Myocyte (in vitro differentiated cells): Measurements from ENCODE around the gene GFAP. TPM values are rescaled to one million over a fixed set of nuclear protein-coding genes. Genes with fewer than 3 reads are reported as not detected.
"Not testable (repeated sequence)": the region's sequence is repeated elsewhere in the genome, so short reads cannot be mapped to it uniquely, and the experiment has no call there.

Experiments
- DNase-seq: peaks from one replicate; pipeline ENCODE4 v3.0.0-alpha.2; 2012; ENCODE audit warnings: low read depth
- polyA plus RNA-seq: library from polyadenylated mRNA; unstranded; fragments of >200 nt; gene quantifications from one replicate; pipeline ENCODE4 v1.2.1, GENCODE V29; 2012; ENCODE audit warnings: missing spikeins
- total RNA-seq: library from RNA; depleted of rRNA; stranded (reverse); fragments of >200 nt; gene quantifications from 2 replicates; pipeline ENCODE4 v1.2.3, GENCODE V29; 2014

The GFAP gene
- 0.68 and 2.3 TPM in 2 replicates for total RNA-seq
- 0.20 TPM for polyA plus RNA-seq

GRCh38 chr17:44915321-44915726 is at the start of gene GFAP:
Gene GFAP (minus strand): TSS chr17:44915500. CDS start chr17:44915486, 14 bp downstream.
- no peak for DNase-seq

GRCh38 chr17:44961921-44962350 is 46.6 kb upstream of the GFAP start:
- no peak for DNase-seq

GRCh38 chr17:44960691-44961090 is 45.4 kb upstream of the GFAP start:
- DNase-seq = no peak

GRCh38 chr17:44959821-44960531 is 44.7 kb upstream of the GFAP start:
- DNase-seq = no peak

GRCh38 chr17:44956998-44957981 is 42.0 kb upstream of the GFAP start:
- DNase-seq = no peak

GRCh38 chr17:44955674-44956425 is 40.5 kb upstream of the GFAP start:
- DNase-seq = no peak

GRCh38 chr17:44952946-44953475 is 37.7 kb upstream of the GFAP start:
- DNase-seq = no peak

- no peak for DNase-seq
These were observed 33.1 kb upstream of the GFAP start for GRCh38 chr17:44948315-44948795.

- peak; percentile 94 for DNase-seq
These were observed 32.4 kb upstream of the GFAP start, which contains the start of gene KIF18B for GRCh38 chr17:44947461-44948314. Gene KIF18B (minus strand): TSS chr17:44947773. CDS start chr17:44936344, 11,429 bp downstream.

- not testable (repeated sequence) for DNase-seq
These were observed 30.4 kb upstream of the GFAP start for GRCh38 chr17:44945652-44946051.

GRCh38 chr17:44942456-44942855 is 27.2 kb upstream of the GFAP start:
- no peak for DNase-seq

GRCh38 chr17:44941712-44942331 is 26.5 kb upstream of the GFAP start:
- peak; percentile 35 for DNase-seq

- no peak for DNase-seq
These were observed 25.5 kb upstream of the GFAP start for GRCh38 chr17:44940768-44941167.

GRCh38 chr17:44940317-44940716 is 25.0 kb upstream of the GFAP start:
- no peak for DNase-seq

- no peak for DNase-seq
These were observed 19.8 kb upstream of the GFAP start for GRCh38 chr17:44935116-44935515.

GRCh38 chr17:44934745-44935105 is 19.4 kb upstream of the GFAP start:
- no peak for DNase-seq

- no peak for DNase-seq
These were observed 18.8 kb upstream of the GFAP start for GRCh38 chr17:44933824-44934744.

- DNase-seq = no peak
These were observed 17.4 kb upstream of the GFAP start for GRCh38 chr17:44932787-44933097.
